HG02885 (cell line): ENCODE data around the gene OTOP3.
"Not testable (repeated sequence)": the region's sequence is repeated elsewhere in the genome, so short reads cannot be mapped to it uniquely, and the experiment has no call there.

Experiments
- ATAC-seq: cut with Tn5 transposase; IDR thresholded peaks from one replicate; pipeline ENCODE4 v1.9.1; 2021; ENCODE audit warnings: mild to moderate bottlenecking; ENCODE audit not compliant: unreplicated experiment, poor library complexity

OTOP3 gene

DNA sequence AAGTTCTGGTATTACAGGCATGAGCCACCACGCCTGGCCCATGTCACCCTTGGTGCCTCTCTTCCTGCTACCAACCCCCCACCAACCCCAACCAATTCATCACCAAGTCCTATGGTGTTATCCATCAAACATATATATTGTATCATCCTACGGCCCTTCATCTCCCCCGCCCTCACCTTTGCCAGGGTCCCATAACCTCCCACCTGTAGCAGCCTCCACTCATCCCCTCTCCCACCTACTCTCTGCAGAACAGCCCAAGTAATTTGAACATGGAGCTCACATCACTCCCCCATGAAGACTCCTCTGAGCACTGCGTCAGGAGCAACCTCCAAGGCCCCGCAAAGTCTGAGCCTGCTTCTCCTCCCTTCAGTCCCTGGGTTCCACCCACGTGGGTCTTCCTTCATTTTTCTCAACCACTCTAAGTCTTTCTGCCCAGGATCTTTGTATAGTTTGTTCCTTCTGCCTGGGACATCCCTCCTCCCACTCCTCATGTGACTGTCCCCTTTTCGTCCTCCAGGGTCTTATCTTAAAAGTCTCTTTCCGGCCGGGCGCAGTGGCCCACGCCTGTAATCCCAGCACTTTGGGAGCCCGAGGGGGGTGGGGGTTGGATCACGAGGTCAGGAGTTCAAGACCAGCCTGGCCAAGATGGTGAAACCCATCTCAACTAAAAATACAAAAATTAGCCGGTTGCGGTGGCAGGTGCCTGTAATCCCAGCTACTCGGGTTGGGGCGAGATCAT, 43.9 kb downstream of the OTOP3 start:
- no peak for ATAC-seq

DNA sequence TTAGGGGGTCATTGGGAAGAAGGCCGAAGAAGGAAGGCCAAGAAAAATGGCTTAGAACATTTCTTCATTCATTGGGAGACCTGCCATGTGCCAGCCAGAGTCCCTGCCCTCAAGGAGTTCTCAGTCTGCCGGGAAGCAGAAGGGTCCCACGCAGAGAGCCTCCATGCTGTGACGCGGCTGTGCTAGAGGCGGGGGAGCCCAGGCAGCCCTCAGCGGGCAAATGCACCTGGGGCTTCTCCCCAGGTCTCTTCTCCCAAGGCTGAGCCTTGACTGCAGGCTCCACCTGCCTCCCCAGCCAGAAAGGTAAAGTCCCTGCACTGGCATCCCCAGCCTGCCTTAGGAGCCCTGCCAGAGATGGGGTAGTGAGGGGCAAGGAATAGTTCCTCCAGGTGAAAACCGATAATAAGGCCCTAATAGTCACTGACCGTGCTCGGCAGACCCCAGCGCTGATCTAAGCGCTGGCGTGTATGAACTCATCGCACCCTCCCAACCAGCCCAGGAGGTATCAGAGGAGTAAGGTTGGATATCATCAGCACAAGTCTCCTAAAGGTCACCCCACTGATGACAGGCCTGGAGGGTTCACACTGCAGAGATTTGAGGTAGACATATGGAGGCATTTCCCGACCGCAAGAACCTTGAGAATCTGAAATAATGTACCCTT, 45.8 kb downstream of the OTOP3 start:
- no peak for ATAC-seq

DNA sequence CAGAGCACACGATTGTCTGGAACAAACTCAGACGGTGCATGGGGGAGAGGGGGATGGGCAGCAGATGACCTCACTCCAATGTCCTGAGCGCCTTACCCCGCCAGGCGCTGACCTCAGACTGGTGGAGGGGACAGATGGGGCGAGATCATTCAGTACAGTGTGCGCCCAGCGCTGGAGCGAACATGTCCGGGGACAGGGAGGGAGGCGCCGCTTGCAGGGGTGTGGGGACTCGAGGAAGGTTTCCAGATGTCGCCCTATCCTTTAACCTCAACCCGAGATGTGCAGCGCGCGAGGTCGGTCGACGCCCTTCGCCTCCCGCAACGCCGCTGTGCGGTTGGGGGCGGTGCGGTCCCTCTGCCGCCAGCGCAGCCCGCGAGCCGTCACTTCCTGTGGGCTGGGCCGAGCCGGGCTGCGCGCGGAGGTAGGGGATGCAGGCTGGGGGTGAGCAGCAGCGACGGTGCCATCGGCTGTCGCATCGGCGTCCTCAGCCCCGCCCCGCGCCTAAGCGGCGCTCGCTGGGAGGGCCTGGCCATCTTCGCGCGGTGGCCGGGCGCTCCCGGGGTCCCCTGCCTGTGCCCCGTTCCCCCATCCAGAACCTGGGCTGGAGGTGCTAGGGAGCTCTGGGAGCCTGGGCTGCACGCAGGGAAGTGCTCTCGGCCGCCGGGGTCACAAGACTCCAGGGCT, 46.4 kb downstream of the OTOP3 start:
- peak; percentile 57 for ATAC-seq

DNA sequence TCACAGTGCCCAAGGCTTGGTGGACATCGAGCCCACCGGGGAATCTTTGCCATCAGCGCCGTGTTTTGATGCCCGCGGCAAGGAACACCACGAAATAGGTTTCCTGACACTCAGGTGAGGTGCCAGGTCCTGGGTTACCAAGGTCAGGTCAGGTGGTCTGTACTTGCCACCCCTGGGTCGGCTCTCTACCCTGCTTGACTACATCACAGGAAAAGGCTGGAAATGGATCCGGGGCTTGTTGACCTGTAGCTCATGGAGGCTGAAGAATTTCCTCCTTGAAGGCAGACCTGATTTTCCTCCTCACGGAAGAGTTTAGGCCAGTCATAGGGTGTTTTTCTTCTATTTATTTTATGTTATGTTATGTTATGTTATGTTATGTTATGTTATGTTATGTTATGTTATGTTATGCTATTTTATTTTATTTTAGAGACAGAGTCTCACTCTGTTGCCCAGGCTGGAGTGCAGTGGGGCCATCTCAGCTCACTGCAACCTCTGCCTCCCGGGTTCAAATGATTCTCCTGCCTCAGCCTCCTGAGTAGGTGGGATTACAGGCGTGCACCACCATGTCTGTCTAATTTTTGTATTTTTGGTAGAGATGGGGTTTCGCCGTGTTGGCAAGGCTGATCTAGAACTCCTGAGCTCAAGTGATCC, 47.1 kb downstream of the OTOP3 start:
- not testable (repeated sequence) for ATAC-seq

DNA sequence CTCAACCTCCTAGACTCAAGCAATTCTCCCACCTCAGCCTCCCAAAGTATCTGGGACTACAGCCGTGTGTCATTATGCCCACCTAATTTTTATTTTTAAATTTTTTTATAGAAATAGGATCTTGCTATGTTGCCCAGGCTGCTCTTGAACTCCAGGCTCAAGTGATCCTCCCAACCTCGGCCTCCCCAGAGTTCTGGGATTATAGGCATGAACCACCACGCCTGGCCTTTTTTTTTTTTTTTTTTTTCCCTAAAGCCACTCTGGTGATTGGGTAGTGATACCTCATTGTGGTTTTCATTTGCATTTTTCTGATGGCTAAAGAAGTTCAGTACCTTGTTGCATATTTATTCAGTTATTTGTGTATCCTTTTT, 50.5 kb downstream of the OTOP3 start:
- no peak for ATAC-seq

DNA sequence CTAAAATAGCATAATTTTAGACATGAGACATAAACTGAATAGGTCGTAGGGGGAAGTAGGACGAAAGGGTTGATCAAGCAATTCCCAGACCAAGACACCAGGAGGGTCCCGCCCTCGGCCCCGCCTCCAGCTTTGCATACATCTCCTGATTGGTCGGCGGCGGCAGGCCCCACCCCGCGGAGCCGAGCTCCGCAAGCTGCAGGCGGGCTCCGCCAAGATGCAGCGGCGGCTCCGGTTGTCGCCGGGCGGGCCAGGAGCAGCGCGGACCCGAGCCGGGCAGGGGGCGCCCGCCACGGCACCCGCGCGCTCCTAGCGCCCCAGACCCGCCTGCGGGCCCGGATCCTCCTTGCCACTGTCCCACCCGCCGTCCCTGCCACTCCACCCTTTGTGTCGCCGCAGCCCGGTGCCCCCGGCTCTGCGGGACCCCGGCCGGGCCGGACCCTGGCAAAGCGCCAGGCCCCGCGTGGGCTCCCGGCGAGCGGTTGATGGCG, 51.8 kb downstream of the OTOP3 start, which contains the start of gene CDR2L:
CDR2L (plus strand) TSS at position 215 of the 491 bp plus-strand sequence. CDS start 412 bp downstream, outside the sequence.
- peak; percentile 95 for ATAC-seq

DNA sequence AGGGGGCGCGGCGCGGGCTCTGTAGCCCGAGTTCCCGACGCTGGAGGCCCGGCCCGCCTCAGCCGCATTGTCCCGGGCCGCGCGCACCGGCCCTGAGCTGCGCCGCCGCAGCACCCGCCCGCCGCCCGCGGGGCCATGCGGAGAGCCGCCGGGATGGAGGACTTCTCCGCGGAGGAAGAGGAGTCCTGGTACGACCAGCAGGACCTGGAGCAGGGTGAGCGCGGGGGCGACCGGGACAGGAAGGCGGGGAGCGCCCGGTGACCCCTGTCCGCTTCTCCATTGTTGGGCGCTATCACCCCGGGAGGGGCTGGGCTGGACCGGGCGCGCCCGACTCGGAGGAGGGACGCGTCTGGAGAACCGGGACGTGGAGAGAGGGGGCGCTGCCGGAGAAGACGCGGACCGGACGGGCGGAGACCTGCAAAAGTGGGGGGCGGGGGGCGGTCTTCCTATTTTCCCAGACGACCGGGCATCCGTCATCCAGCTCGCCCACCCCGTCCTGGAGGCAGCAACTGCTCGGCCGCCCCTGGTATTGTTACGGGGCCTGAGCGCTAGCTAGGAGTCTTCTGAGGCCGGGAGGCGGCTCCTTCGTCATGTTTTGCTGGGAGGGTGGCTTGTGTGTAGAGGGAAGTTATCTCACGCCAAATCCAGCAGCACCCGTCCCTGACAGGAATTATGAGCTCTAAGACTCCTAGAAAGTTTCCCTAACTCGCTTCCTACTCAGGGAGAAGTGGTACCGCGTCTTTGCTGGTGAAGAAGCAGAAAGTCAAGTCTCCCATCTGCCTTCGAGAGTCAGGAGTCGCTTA, 52.4 kb downstream of the OTOP3 start:
- peak; percentile 26 for ATAC-seq

DNA sequence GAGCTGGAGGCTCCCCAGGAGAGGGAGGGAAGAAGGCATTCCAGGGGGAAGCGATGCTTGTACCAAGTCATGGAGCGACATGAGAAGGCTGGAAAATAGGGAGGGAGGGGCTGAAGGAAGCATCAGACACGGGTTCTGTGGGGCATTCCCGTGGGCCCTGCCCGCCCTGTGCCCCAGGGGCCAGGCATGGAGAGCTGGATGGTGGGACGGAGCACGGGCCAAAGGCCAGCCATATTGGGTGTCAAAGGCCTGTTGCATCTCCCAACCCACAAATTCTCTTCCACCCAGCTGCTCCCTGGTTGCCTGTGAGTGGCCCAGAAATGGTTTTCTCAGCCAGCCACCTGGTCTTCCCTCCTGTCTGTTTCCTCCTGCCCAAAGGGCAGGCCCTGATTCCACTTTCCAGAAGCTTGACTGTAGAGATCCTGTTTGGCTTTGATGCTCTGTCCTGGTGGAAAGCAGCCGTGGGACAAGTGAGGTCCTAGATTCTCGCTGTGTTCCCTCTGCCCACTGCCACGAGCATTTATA, 54.9 kb downstream of the OTOP3 start:
- ATAC-seq: no peak

DNA sequence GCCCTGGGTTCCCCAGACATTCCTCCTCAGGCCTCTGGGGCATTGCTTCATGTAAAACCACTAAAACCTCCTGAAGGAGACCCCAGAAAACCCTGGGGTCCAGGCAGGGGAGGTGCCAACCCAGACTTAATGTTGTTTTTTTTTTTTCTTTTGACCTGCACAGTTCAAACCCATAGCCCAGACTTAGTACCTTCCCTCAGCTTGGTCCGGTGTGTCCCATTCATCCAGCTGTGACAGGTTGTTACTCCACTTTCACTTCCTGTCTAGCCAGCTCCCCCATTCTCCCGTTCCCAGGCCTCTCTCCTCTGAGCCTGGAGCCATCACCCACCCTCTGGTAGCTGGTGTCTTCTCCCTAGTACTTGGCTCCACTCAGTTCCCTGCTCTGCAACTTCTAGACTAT, 56.5 kb downstream of the OTOP3 start:
- no peak for ATAC-seq

DNA sequence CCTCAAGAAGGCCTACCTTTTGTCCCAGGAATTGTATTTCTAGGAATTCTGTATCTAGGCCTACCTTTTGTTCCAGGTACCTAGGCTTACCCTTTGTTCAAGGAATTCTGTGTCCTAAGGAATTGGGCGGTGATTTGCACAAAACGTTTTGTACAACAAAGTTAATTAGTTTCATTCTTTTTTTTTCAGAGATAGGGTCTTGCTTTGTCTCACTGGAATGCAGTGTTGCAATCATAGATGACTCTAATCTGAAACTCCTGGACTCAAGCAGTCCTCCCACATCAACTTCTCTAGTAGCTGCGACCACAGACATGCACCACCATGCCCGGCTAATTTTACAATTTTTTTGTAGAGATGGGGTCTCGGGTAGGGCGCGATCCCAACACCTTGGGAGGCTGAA, 58.7 kb downstream of the OTOP3 start:
- ATAC-seq: no peak

DNA sequence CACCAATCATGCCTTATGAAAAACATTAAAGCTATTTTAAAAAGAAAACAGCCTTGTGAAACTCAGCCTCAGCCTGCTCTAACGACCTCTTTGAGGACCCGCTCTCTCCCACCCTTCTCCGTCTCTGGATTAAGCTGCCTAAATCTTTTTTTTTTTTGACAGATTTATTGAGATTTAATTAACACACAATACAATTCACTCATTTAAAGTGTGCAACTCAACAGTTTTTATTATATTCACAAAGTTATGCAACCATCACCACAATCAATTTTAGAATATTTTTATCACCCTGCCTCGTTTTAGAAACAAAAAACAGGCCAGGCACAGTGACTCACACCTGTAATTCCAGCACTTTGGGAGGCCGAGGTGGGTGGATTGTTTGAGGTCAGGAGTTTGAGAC, 60.1 kb downstream of the OTOP3 start:
- ATAC-seq: no peak

DNA sequence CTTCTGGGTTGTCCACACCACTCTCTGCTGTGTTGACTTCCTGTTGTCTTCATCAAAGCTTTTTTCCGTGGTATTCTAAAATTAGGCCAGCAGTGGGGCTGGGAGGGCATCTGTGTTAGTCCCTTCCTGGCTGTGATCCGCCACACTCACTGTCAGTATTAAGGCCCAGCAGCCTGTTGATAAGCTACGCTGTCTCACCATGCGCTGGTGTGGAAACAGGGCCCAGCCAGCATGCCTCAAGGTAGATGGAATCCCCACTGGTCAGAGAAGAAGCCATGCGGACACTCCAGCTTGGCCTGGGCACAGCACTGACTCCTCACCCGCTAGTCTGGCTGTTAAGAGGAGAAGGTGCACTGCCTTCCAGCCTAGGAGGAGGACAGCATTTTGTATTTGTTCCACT, 63.1 kb downstream of the OTOP3 start:
- no peak for ATAC-seq

DNA sequence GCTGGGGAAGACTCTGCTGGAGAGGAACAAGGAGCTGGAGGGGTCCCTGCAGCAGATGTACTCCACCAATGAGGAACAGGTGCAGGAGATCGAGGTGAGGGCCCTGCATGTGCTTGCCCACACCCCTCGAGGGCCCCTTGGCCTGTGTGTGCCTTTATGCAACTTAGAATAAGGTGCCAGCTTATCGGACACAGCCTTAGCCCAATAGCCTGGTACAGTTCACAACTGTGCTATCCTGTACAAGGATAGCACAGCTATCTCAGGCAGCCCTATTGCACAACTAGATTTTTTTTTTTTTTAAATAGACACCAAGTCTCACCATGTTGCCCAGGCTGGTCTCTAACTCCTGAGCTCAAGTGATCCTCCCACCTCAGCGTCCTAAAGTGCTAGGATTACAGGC, 63.8 kb downstream of the OTOP3 start:
- ATAC-seq: no peak
